Endothelial cell of umbilical vein (primary cell): ENCODE measurements around the gene PTCHD1. TPM values are rescaled to one million over a fixed set of nuclear protein-coding genes. Genes with fewer than 3 reads are reported as not detected.

Experiments
- BruUV-seq: library from RNA; stranded (reverse); fragments of 400-500 nt; replicated peaks from 2 replicates; lab custom pipeline; 2021; lab: Mats Ljungman, UMichigan
- CTCF ChIA-PET: fragments of 300-600, 350-600 bp; sonication (Branson Sonifier 250); formaldehyde crosslinking; loops from one replicate; lab custom pipeline; 2021; ENCODE audit warnings: antibody characterized with exemption, inconsistent platforms; lab: Charles Lee
- POLR2A ChIA-PET: fragments of 300-600, 350-600 bp; sonication (Branson Sonifier 250); formaldehyde crosslinking; loops from one replicate; lab custom pipeline; 2021; ENCODE audit warnings: antibody characterized with exemption, inconsistent platforms; lab: Charles Lee
- DNase-seq: peaks from one replicate; pipeline ENCODE4 v3.0.0-alpha.2; 2011; ENCODE audit warnings: low read depth, low spot score
- FAIRE-seq: peaks from 2 replicates; lab custom pipeline; 2011; peaks lifted over from hg19 to GRCh38; lab: Jason Lieb, UNC
- H2AFZ ChIP-seq: 2 replicates; pipeline ENCODE4 v1.6.0; 2012; ENCODE audit warnings: low read depth, low read length, control low read depth, inconsistent platforms
- H3K27ac ChIP-seq: 2 replicates; pipeline ENCODE4 v1.5.1; 2011; ENCODE audit warnings: low read depth, mild to moderate bottlenecking, control low read depth, low read length, moderate library complexity; ENCODE audit not compliant: insufficient read depth
- H3K27me3 ChIP-seq, 2 experiments: 2 replicates each; pipeline versions ENCODE4 v1.6.0 to v1.6.1; 2011; ENCODE audit warnings: low read length in 2 of 2, mixed read lengths in 1 of 2; ENCODE audit not compliant: control insufficient read depth in 2 of 2, insufficient read depth in 2 of 2
- H3K36me3 ChIP-seq, 2 experiments: 2 replicates in 1 of 2; 3 replicates in 1 of 2; pipeline ENCODE4 v1.5.1; 2011; ENCODE audit warnings: low read length in 2 of 2, mild to moderate bottlenecking in 1 of 2, moderate library complexity in 1 of 2; ENCODE audit not compliant: control insufficient read depth in 2 of 2, insufficient read depth in 2 of 2; ENCODE audit errors: extremely low read depth in 1 of 2
- H3K4me1 ChIP-seq: 3 replicates; pipeline ENCODE4 v1.5.1; 2011; ENCODE audit warnings: mild to moderate bottlenecking, low read length; ENCODE audit not compliant: control insufficient read depth, insufficient read depth; ENCODE audit errors: extremely low read depth
- H3K4me2 ChIP-seq: 2 replicates; pipeline ENCODE4 v1.6.1; 2011; ENCODE audit warnings: low read length, control low read depth, mixed read lengths; ENCODE audit not compliant: insufficient read depth
- H3K4me3 ChIP-seq, 3 experiments: fragments of 200-600 bp in 1 of 3; sonication (generic), shearing (Covaris generic) in 1 of 3; replicated peaks in 1 of 3; 2 replicates each; pipeline ENCODE4 v1.5.1; 2011 to 2016; ENCODE audit warnings: control low read depth in 3 of 3, low read length in 3 of 3, mild to moderate bottlenecking in 2 of 3, inconsistent platforms in 1 of 3, low read depth in 1 of 3, moderate library complexity in 1 of 3; ENCODE audit not compliant: insufficient read depth in 1 of 3
- H3K79me2 ChIP-seq: 2 replicates; pipeline ENCODE4 v1.6.0; 2012; ENCODE audit warnings: low read length, inconsistent platforms; ENCODE audit not compliant: control insufficient read depth, insufficient read depth
- H3K9ac ChIP-seq: replicated peaks from 2 replicates; pipeline ENCODE3; 2011; ENCODE audit warnings: low read length, control low read depth; ENCODE audit not compliant: insufficient read depth; ENCODE audit errors: extremely low read depth
- H3K9me1 ChIP-seq: replicated peaks from 3 replicates; pipeline ENCODE4 v1.6.0; 2011; ENCODE audit warnings: mild to moderate bottlenecking, low read length; ENCODE audit not compliant: control insufficient read depth, insufficient read depth; ENCODE audit errors: extremely low read depth
- H3K9me3 ChIP-seq: replicated peaks from 2 replicates; pipeline ENCODE4 v1.5.1; 2012; ENCODE audit warnings: low read length, inconsistent platforms; ENCODE audit not compliant: control insufficient read depth, insufficient read depth
- H4K20me1 ChIP-seq: replicated peaks from 2 replicates; pipeline ENCODE3; 2011; ENCODE audit warnings: mild to moderate bottlenecking, low read length; ENCODE audit not compliant: control insufficient read depth, insufficient read depth; ENCODE audit errors: extremely low read depth
- CTCF ChIP-seq, 2 donors: IDR thresholded peaks; 1 replicate in 1 of 2; 2 replicates in 1 of 2; pipeline ENCODE4 v1.5.1; 2011; ENCODE audit warnings: low read length in 2 of 2, mild to moderate bottlenecking in 2 of 2, moderate library complexity in 2 of 2, control low read depth in 1 of 2, inconsistent platforms in 1 of 2, low read depth in 1 of 2; ENCODE audit not compliant: insufficient read depth in 1 of 2; ENCODE audit errors: extremely low read depth in 1 of 2
- EZH2 ChIP-seq: IDR thresholded peaks from 2 replicates; pipeline ENCODE4 v1.6.1; 2012; ENCODE audit warnings: borderline replicate concordance, low read depth, mild to moderate bottlenecking, moderate library complexity, low read length, inconsistent platforms; ENCODE audit not compliant: severe bottlenecking
- FOS ChIP-seq: IDR thresholded peaks from 2 replicates; pipeline ENCODE4 v1.6.1; 2011; ENCODE audit warnings: mild to moderate bottlenecking, low read length, moderate library complexity, borderline replicate concordance; ENCODE audit not compliant: insufficient read depth
- GATA2 ChIP-seq: IDR thresholded peaks from 2 replicates; pipeline ENCODE4 v1.7.0; 2011; ENCODE audit warnings: low read depth, mild to moderate bottlenecking, moderate library complexity, mixed read lengths, low read length; ENCODE audit not compliant: insufficient read length, insufficient read depth
- JUN ChIP-seq: IDR thresholded peaks from 2 replicates; pipeline ENCODE4 v1.6.1; 2011; ENCODE audit warnings: borderline replicate concordance, low read depth; ENCODE audit not compliant: insufficient read length, insufficient read depth
- MAX ChIP-seq: IDR thresholded peaks from 2 replicates; pipeline ENCODE4 v1.6.1; 2011; ENCODE audit not compliant: insufficient read depth, insufficient read length
- MYC ChIP-seq: IDR thresholded peaks from one replicate; pipeline ENCODE4 v1.6.1; 2011; ENCODE audit warnings: mild to moderate bottlenecking, low read depth, low read length
- POLR2A ChIP-seq: IDR thresholded peaks from 2 replicates; pipeline ENCODE4 v1.6.1; 2012; ENCODE audit warnings: low read depth, mild to moderate bottlenecking, control low read depth, low read length
- POLR2AphosphoS5 ChIP-seq: IDR thresholded peaks from 2 replicates; pipeline ENCODE4 v1.6.1; 2012; ENCODE audit warnings: low read depth, mild to moderate bottlenecking, control low read depth, low read length, moderate library complexity; ENCODE audit not compliant: insufficient read depth
- dilution Hi-C: fragments of 300-500 bp; cut with MboI; formaldehyde crosslinking; loops from one replicate; pipeline ENCODE4 v1.15.0; 2019; ENCODE audit warnings: low sequenced_read_pairs; ENCODE audit not compliant: extremely low pct_ligation_motif_present
- intact Hi-C: fragments of 100-400 bp; cut with micrococcal nuclease; formaldehyde crosslinking; loops from one replicate; pipeline ENCODE4 v1.10.0; 2022
- polyA plus RNA-seq, 4 experiments: library from polyadenylated mRNA; depleted of rRNA in 3 of 4; stranded (reverse) in 3 of 4; unstranded in 1 of 4; fragments of >200 nt; gene quantifications; 2 replicates each; pipeline versions ENCODE4 v1.2.1 to v1.2.3, GENCODE V29; 2011 to 2012; ENCODE audit warnings: missing spikeins in 1 of 4
- total RNA-seq: library from RNA; stranded (reverse); gene quantifications from 2 replicates; pipeline ENCODE4 v1.2.3, GENCODE V29; 2021

Gene PTCHD1
- total and polyA plus RNA-seq, 2 donors (not counting 3 experiments of a cell fraction or from before 2014, with no cell fraction given), result not detected

GRCh38 chrX:23312136-23312535 lies 22.5 kb upstream of the PTCHD1 start:
- no peaks in the 10 kb centered on the region for H3K9me1 ChIP-seq
- no peak for TF ChIP-seq GATA2
- TF ChIP-seq EZH2, result no peak
- no peak for TF ChIP-seq FOS
- no peak for TF ChIP-seq CTCF (IDR thresholded peaks at IDR 0.05; ENCODE audit: extremely low read depth in 1 of 2, insufficient read depth in 1 of 2, low read depth in 1 of 2, low read length in 2 of 2)
- no peak for TF ChIP-seq POLR2A
- no peak for TF ChIP-seq MYC
- TF ChIP-seq MAX, result no peak
- no peak for TF ChIP-seq JUN
- no peak for TF ChIP-seq POLR2AphosphoS5
- H3K27ac ChIP-seq, result no peak overlapping the region
- no peaks in the 10 kb centered on the region for H4K20me1 ChIP-seq
- BruUV-seq, result no TSS peak
- dilution Hi-C loops (no loop called here), intact Hi-C loops (no loop called here)
- no peaks in the 10 kb centered on the region for H3K27me3 ChIP-seq
- DNase-seq (no peak), FAIRE-seq (no peak)
- H3K36me3 ChIP-seq, result no peaks in the 10 kb centered on the region
- ChIA-PET POLR2A (no interaction called here), CTCF (no interaction called here)
- no peak overlapping the region for H3K4me2 ChIP-seq
- H3K4me3 ChIP-seq, result no peak overlapping the region
- no peaks in the 10 kb centered on the region for H3K79me2 ChIP-seq
- no peaks in the 10 kb centered on the region for H3K4me1 ChIP-seq
- H3K9me3 ChIP-seq, result no peaks in the 10 kb centered on the region
- H2AFZ ChIP-seq, result no peak overlapping the region
- no peak overlapping the region for H3K9ac ChIP-seq
